HEK293T (cell line): ENCODE data around the gene SEPTIN14.

Experiments used
- BHLHE40 ChIP-seq: fragments of 450-650 bp; IDR thresholded peaks from 2 replicates; pipeline ENCODE4 v1.6.1; 2016; ENCODE audit warnings: mild to moderate bottlenecking, moderate library complexity, borderline replicate concordance
- ELF4 ChIP-seq: fragments of 450-650 bp; IDR thresholded peaks from 2 replicates; pipeline ENCODE4 v1.6.1; 2017; ENCODE audit warnings: antibody characterized with exemption
- FOXM1 ChIP-seq: fragments of 450-650 bp; IDR thresholded peaks from 2 replicates; pipeline ENCODE4 v1.6.1; 2017; ENCODE audit warnings: mild to moderate bottlenecking, borderline replicate concordance
- SP1 ChIP-seq: fragments of 450-650 bp; IDR thresholded peaks from 2 replicates; pipeline ENCODE4 v1.6.1; 2017
- SUZ12 ChIP-seq: fragments of 450-650 bp; IDR thresholded peaks from 2 replicates; pipeline ENCODE4 v1.6.1; 2016; ENCODE audit warnings: mild to moderate bottlenecking
- ZNF384 ChIP-seq: fragments of 450-650 bp; IDR thresholded peaks from 2 replicates; pipeline ENCODE4 v1.6.1; 2016

GRCh38 chr7:55873765-55874164, 11.2 kb upstream of the SEPTIN14 start:
- TF ChIP-seq SUZ12 (no peak), ZNF384 (no peak), ELF4 (no peak), SP1 (no peak), BHLHE40 (no peak), FOXM1 (no peak)
